Activated CD4-positive, CD25-positive, alpha-beta regulatory T cell treated with anti-CD3 and anti-CD28 coated beads, Interleukin-2, amount 50 U/mL, for 72 hours (primary cell): Measurements from ENCODE around the gene IGFBP7.

Source experiments
- DNase-seq: peaks from one replicate; pipeline ENCODE4 v3.0.0; 2021

Gene IGFBP7

GRCh38 chr4:57127361-57127760, 17.2 kb upstream of the IGFBP7 start:
- no peak for DNase-seq

- no peak for DNase-seq
These were observed 15.8 kb upstream of the IGFBP7 start for GRCh38 chr4:57125996-57126395.

- DNase-seq = no peak
These were observed 14.0 kb upstream of the IGFBP7 start for GRCh38 chr4:57124145-57124544.

GRCh38 chr4:57122959-57123358, 12.8 kb upstream of the IGFBP7 start:
- DNase-seq = no peak

GRCh38 chr4:57119054-57119651, 9.0 kb upstream of the IGFBP7 start:
- DNase-seq = no peak

- no peak for DNase-seq
These were observed 7.3 kb upstream of the IGFBP7 start for GRCh38 chr4:57117491-57117890.

GRCh38 chr4:57116245-57116644, 6.1 kb upstream of the IGFBP7 start:
- DNase-seq = no peak

- no peak for DNase-seq
These were observed 4.8 kb upstream of the IGFBP7 start for GRCh38 chr4:57114973-57115372.

GRCh38 chr4:57113870-57114269, 3.7 kb upstream of the IGFBP7 start:
- DNase-seq = no peak

- no peak for DNase-seq
These were observed 691 bp upstream of the IGFBP7 start for GRCh38 chr4:57110640-57111511.

GRCh38 chr4:57109411-57109846, 756 bp downstream of the IGFBP7 start:
- no peak for DNase-seq

- no peak for DNase-seq
These were observed 4.0 kb downstream of the IGFBP7 start for GRCh38 chr4:57106181-57106580.

GRCh38 chr4:57104706-57105560, 5.3 kb downstream of the IGFBP7 start:
- no peak for DNase-seq

- no peak for DNase-seq
These were observed 7.1 kb downstream of the IGFBP7 start for GRCh38 chr4:57103051-57103450.

GRCh38 chr4:57102050-57102624, 8.0 kb downstream of the IGFBP7 start:
- DNase-seq = no peak

- DNase-seq = no peak
These were observed 9.1 kb downstream of the IGFBP7 start for GRCh38 chr4:57100979-57101651.

GRCh38 chr4:57099363-57099762, 10.8 kb downstream of the IGFBP7 start:
- no peak for DNase-seq

GRCh38 chr4:57098941-57099340, 11.2 kb downstream of the IGFBP7 start:
- no peak for DNase-seq

- DNase-seq = no peak
These were observed 11.8 kb downstream of the IGFBP7 start for GRCh38 chr4:57098415-57098814.

GRCh38 chr4:57097711-57098110, 12.5 kb downstream of the IGFBP7 start:
- no peak for DNase-seq

GRCh38 chr4:57095956-57096355, 14.2 kb downstream of the IGFBP7 start:
- DNase-seq = no peak

- no peak for DNase-seq
These were observed 14.9 kb downstream of the IGFBP7 start for GRCh38 chr4:57095245-57095644.

- no peak for DNase-seq
These were observed 15.4 kb downstream of the IGFBP7 start for GRCh38 chr4:57094832-57095223.
